ENCODE results near the gene CNOT3.
"Not testable (repeated sequence)": the region's sequence is repeated elsewhere in the genome, so short reads cannot be mapped to it uniquely, and the experiment has no call there.

CNOT3 gene

GRCh38 chr19:54169149-54169740, 31.7 kb downstream of the CNOT3 start (continued):
- no peak for TF ChIP-seq ZBTB20 (tag by site-specific recombination; IDR thresholded peaks at IDR 0.05)
- TF ChIP-seq ZNF37A (tag by site-specific recombination; IDR thresholded peaks at IDR 0.05) = no peak
- no peak for TF ChIP-seq ZNF169 (tag by site-specific recombination; IDR thresholded peaks at IDR 0.05)
- TF ChIP-seq ZNF416 (tag by site-specific recombination; IDR thresholded peaks at IDR 0.05) = no peak
- no peak for TF ChIP-seq KLF17 (tag by site-specific recombination; IDR thresholded peaks at IDR 0.05)
- TF ChIP-seq ZNF239 (tag by site-specific recombination; IDR thresholded peaks at IDR 0.05) = no peak
- TF ChIP-seq, protein P1, sequence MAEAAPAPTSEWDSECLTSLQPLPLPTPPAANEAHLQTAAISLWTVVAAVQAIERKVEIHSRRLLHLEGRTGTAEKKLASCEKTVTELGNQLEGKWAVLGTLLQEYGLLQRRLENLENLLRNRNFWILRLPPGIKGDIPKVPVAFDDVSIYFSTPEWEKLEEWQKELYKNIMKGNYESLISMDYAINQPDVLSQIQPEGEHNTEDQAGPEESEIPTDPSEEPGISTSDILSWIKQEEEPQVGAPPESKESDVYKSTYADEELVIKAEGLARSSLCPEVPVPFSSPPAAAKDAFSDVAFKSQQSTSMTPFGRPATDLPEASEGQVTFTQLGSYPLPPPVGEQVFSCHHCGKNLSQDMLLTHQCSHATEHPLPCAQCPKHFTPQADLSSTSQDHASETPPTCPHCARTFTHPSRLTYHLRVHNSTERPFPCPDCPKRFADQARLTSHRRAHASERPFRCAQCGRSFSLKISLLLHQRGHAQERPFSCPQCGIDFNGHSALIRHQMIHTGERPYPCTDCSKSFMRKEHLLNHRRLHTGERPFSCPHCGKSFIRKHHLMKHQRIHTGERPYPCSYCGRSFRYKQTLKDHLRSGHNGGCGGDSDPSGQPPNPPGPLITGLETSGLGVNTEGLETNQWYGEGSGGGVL (tag by site-specific recombination; IDR thresholded peaks at IDR 0.05) = no peak
- no peak for TF ChIP-seq TSHZ1 (tag by site-specific recombination; IDR thresholded peaks at IDR 0.05; ENCODE audit: borderline replicate concordance)
- no peak for TF ChIP-seq ZEB2 (tag by site-specific recombination; IDR thresholded peaks at IDR 0.05)
- TF ChIP-seq ZNF624 (tag by site-specific recombination; IDR thresholded peaks at IDR 0.05) = no peak
- no peak for TF ChIP-seq ZNF670 (tag by site-specific recombination; IDR thresholded peaks at IDR 0.05; ENCODE audit: low read depth)
- TF ChIP-seq ZNF202 (tag by site-specific recombination; IDR thresholded peaks at IDR 0.05; ENCODE audit: borderline replicate concordance) = no peak

- CTCF ChIA-PET = interaction anchor here (0.6 to 3.7 kb wide), 4 partner anchors 8 to 227 kb away, joined by 3 to 15 read pairs (median 5); no protein-coding TSS in a partner anchor
- not testable (repeated sequence) for H3K9me3 ChIP-seq (ENCODE audit: control insufficient read depth, insufficient read depth, low read depth, low read length); H3K4me1 ChIP-seq (ENCODE audit: control insufficient read depth, insufficient read depth, low read length); H3K36me3 ChIP-seq (ENCODE audit: control insufficient read depth in 2 of 2, insufficient read depth in 1 of 2, low read length in 2 of 2); H3K4me3 ChIP-seq (ENCODE audit: low read depth, low read length); H3K27ac ChIP-seq (ENCODE audit: extremely low read depth, low read depth, low read length)
- POLR2A ChIA-PET = interaction anchor here (0.5 to 10.2 kb wide), 6 partner anchors 12 to 58 kb away, joined by 3 to 90 read pairs (median 11); partner anchors contain the start of genes CNOT3, MBOAT7 and TSEN34
Observed at GRCh38 chr19:54171736-54172431, 34.3 kb downstream of the CNOT3 start.

GRCh38 chr19:54172471-54173358, 35.2 kb downstream of the CNOT3 start, which contains the start of gene TMC4:
Gene TMC4 (minus strand): TSS chr19:54173160. CDS start chr19:54173117, 43 bp downstream.
- POLR2A ChIA-PET = interaction anchor here (0.5 to 10.2 kb wide), 6 partner anchors 11 to 58 kb away, joined by 3 to 90 read pairs (median 16); partner anchors contain the start of genes CNOT3, LENG1, MBOAT7 and RPS9
- TF ChIP-seq ZSCAN23 (tag by site-specific recombination; IDR thresholded peaks at IDR 0.05) (no peak), KLF17 (tag by site-specific recombination; IDR thresholded peaks at IDR 0.05) (no peak), ZNF112 (tag by site-specific recombination; IDR thresholded peaks at IDR 0.05) (no peak), ZNF148 (tag by site-specific recombination; IDR thresholded peaks at IDR 0.05; ENCODE audit: borderline replicate concordance) (no peak), ZNF202 (tag by site-specific recombination; IDR thresholded peaks at IDR 0.05; ENCODE audit: borderline replicate concordance) (no peak), GLIS2 (tag by site-specific recombination; IDR thresholded peaks at IDR 0.05) (peak; percentile 31; the same call in 1 of the 2 replicates)
- TF ChIP-seq, protein P2, sequence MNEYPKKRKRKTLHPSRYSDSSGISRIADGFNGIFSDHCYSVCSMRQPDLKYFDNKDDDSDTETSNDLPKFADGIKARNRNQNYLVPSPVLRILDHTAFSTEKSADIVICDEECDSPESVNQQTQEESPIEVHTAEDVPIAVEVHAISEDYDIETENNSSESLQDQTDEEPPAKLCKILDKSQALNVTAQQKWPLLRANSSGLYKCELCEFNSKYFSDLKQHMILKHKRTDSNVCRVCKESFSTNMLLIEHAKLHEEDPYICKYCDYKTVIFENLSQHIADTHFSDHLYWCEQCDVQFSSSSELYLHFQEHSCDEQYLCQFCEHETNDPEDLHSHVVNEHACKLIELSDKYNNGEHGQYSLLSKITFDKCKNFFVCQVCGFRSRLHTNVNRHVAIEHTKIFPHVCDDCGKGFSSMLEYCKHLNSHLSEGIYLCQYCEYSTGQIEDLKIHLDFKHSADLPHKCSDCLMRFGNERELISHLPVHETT (tag by site-specific recombination; IDR thresholded peaks at IDR 0.05) = no peak

More at GRCh38 chr19:54172471-54173358, 35.2 kb downstream of the CNOT3 start, which contains the start of gene TMC4:
- H3K4me1 ChIP-seq (ENCODE audit: control insufficient read depth, insufficient read depth, low read length) = no peaks in the 10 kb centered on the region
- H3K4me3 ChIP-seq (ENCODE audit: low read depth, low read length) = peak within 1 kb of the TSS; percentile 41
- no peaks in the 10 kb centered on the region for H3K9me3 ChIP-seq (ENCODE audit: control insufficient read depth, insufficient read depth, low read depth, low read length)
- H3K27ac ChIP-seq (ENCODE audit: extremely low read depth, low read depth, low read length) = no peak within 1 kb of the TSS
- peaks cover 5 to 7% of the 10 kb centered on the region in 2 experiments; a peak in 2 of 3 replicates for H3K36me3 ChIP-seq (ENCODE audit: control insufficient read depth in 2 of 2, insufficient read depth in 1 of 2, low read length in 2 of 2)
- CTCF ChIA-PET = interaction anchor here (0.6 to 1.5 kb wide), 9 partner anchors 12 to 218 kb away, joined by 3 to 7 read pairs (median 4); no protein-coding TSS in a partner anchor
